OCI-LY7 (cell line): ENCODE data around the gene TMEM231.

ENCODE experiments used
- CTCF ChIP-seq: fragments of 200-600 bp; sonication (generic); conservative IDR thresholded peaks from 2 replicates; pipeline ENCODE4 v1.5.1; 2014; ENCODE audit warnings: mild to moderate bottlenecking, antibody characterized with exemption, low read length, moderate library complexity, mixed read lengths
- EZH2phosphoT487 ChIP-seq: fragments of 200-600 bp; sonication (generic); IDR thresholded peaks from 2 replicates; pipeline ENCODE4 v1.6.1; 2018; ENCODE audit warnings: low read depth, borderline replicate concordance, mild to moderate bottlenecking, mixed run types, antibody characterized with exemption, low read length, moderate library complexity, mixed read lengths

DNA sequence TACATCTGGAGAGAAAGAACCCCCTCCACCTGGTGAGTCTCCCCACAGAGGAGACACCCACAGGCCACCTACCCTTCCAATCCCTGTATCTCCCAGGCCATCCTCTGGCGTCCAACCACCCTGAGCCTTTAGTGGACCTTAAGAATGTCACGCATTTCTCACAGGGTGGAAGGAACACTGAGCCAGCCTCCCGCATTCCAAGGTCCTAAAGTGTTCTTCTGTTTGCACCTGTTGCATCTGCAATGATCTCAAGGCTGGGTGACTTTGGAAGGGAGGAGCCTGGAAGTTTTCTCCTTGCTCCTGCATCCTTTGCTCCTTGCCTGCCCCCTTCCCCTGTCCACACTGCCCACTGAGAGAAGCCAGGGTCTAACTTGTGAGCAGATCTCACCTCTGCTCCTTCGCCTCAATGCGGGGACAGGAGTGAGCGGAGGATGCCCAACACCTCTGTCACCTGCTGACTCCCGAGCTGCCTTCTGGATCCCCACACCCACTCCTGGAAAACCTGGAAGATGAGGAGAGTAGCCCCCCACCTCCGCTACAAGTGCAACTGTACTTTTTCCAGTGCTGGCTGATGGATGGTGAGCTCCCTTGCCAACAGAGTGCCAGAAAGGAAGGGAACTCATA is 23.8 kb downstream of the TMEM231 start:
- no peak for TF ChIP-seq CTCF
- no peak for TF ChIP-seq EZH2phosphoT487
